ENCODE data around the gene LIN37.

Gene LIN37

DNA sequence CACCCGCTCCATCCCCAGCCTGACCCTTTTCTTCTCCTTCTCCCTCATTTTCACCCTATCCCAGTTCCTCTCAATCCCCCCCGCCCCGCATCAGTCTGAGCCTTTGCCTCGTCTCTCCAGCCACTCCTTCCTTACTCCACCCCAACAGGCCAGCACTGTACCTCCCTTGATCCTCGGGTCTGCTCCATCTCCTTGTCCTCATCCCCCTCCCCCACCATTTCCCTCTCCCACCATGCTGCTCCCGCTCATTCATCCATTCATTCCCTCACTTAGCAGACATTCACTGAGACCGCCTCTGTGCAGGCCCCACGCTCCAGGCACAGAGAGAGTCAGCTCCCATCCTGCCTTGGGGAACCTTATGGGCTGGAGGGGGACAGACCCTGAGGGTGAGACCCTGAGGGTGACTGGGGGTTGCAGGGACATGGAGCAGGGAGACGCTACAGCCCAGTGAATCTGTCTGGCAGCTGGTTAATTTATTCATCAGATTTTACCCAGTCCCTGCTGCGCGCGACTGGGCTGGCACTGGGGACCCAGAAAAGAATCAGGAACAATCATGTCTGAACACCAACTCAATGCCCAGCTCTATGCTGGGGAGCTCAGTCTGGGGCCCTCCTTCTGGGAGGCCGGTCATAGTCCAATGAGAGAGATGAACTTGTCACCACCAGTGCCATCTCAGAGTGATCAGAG is 27.9 kb downstream of the LIN37 start:
- no peak for DNase-seq

GRCh38 chr19:35777086-35777841 is 28.9 kb downstream of the LIN37 start:
- DNase-seq, result no peak

DNA sequence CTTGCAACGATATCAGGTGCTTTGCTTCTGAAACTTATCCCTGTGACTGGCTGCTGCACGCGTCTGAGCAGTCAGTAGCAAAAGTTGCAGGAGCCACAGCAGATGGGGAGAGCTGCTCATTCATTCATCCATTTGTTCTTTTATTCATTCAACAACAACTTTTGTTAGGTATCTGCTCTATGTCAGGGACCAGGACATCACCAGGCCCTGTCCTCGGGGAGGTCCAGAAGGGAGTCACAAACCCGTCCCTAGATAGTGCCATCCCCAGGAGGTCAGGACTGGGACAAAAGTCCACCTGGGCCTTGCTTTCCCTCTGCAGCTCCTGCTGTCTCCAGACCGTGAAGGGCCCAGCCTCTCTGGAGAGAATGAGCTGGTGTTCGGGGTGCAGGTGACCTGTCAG is 29.6 kb downstream of the LIN37 start:
- DNase-seq, result no peak

DNA sequence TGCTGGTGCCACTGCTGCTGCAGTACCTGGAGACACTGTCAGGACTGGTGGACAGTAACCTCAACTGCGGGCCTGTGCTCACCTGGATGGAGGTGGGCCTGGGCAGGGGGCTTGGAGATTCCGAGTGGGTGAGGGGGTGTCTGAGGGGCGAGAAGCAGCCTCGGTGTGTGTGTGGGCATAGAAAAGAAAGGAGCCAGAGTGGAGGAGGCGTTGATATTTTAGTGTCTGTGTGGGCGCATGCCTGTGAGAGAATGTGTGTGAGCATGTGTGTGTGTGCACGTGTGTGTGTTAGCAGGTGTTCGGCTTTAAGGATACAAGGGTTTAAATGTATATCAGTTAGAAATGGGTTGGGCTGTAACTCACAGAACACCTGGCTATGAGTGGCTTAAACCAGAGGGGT is 30.7 kb downstream of the LIN37 start:
- DNase-seq, result no peak

DNA sequence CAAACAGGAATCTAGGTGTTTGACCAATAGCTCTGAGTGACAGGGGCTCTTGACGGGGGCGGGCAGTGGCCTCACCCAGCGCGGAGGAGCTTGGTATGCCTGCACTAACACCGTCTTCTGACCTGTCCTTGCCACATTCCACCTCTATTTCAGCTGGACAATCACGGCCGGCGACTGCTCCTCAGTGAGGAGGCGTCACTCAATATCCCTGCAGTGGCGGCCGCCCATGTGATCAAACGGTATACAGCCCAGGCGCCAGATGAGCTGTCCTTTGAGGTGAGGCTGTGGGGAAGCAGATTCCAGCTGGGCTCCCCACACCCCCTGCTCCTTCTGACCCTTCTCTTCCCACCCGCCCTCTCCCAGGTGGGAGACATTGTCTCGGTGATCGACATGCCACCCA is 31.7 kb downstream of the LIN37 start:
- DNase-seq, result no peak

- DNase-seq, result no peak
These were observed 32.3 kb downstream of the LIN37 start for GRCh38 chr19:35780717-35781116.

- no peak for DNase-seq
These were observed 33.3 kb downstream of the LIN37 start for GRCh38 chr19:35781650-35782049.

- DNase-seq, result no peak
These were observed 34.2 kb downstream of the LIN37 start for GRCh38 chr19:35782589-35782988.

DNA sequence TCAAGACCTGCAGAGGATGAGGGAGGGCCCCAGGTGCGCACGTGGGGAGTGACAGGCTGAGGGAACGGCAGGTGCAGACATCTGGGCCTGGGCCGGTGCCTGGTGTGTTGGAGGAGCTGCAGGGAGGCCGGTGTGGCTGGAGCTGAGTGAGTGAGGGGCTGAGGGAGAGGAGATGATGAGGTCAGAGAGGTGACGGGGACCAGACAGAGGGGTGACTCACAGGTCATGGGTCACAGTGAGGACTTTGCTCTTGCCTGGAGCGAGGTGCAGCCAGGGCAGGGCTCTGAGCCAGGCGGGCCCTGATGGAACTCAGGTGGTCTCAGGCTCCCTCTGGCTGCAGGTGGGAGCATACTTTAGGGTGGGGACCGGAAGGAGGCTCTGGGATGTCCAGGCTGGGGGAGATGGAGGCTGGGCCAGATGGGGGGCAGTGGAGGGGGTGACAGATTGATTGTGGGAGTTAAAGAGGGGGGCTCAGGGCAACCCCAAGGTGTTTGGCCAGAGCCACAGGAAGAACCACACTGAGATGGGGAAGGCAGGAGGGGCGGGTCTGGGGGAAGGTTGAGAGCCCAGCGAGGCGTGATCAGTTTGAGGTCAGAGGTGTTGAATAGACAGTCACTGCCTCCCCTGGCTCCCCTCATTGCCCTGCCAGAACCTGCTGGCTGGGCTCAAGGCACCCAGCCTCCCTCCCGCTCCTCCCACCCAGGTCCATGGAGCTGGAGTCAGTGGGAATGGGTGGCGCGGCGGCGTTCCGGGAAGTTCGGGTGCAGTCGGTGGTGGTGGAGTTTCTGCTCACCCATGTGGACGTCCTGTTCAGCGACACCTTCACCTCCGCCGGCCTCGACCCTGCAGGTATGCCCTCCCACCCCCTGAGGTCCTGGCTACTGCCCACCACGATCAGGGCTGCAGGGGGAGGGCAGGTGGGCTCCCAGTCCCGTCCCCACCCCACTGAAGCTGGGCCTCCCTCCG is 35.4 kb downstream of the LIN37 start:
- no peak for DNase-seq

- DNase-seq, result no peak
These were observed 36.3 kb downstream of the LIN37 start for GRCh38 chr19:35784503-35785338.

- DNase-seq, result no peak
These were observed 36.9 kb downstream of the LIN37 start for GRCh38 chr19:35785339-35785627.

DNA sequence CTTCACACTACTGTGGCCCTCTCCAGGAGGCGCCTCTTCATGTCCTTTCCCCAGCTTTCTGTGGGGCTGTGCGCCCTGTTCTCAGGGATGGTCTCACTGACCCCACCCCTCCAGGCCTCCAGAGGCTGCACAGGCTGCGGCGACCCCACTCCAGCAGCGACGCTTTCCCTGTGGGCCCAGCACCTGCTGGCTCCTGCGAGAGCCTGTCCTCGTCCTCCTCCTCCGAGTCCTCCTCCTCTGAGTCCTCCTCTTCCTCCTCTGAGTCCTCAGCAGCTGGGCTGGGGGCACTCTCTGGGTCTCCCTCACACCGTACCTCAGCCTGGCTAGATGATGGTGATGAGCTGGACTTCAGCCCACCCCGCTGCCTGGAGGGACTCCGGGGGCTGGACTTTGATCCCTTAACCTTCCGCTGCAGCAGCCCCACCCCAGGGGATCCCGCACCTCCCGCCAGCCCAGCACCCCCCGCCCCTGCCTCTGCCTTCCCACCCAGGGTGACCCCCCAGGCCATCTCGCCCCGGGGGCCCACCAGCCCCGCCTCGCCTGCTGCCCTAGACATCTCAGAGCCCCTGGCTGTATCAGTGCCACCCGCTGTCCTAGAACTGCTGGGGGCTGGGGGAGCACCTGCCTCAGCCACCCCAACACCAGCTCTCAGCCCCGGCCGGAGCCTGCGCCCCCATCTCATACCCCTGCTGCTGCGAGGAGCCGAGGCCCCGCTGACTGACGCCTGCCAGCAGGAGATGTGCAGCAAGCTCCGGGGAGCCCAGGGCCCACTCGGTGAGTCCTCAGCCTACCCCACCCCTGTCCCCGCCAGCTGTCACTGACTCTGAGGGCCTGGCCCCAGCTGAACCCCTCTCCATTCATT is 38.2 kb downstream of the LIN37 start:
- DNase-seq, result no peak

DNA sequence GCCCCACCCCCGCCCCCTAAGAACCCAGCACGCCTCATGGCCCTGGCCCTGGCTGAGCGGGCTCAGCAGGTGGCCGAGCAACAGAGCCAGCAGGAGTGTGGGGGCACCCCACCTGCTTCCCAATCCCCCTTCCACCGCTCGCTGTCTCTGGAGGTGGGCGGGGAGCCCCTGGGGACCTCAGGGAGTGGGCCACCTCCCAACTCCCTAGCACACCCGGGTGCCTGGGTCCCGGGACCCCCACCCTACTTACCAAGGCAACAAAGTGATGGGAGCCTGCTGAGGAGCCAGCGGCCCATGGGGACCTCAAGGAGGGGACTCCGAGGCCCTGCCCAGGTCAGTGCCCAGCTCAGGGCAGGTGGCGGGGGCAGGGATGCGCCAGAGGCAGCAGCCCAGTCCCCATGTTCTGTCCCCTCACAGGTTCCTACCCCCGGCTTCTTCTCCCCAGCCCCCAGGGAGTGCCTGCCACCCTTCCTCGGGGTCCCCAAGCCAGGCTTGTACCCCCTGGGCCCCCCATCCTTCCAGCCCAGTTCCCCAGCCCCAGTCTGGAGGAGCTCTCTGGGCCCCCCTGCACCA is 38.9 kb downstream of the LIN37 start:
- DNase-seq, result no peak

GRCh38 chr19:35788205-35788960 is 40.0 kb downstream of the LIN37 start:
- no peak for DNase-seq

DNA sequence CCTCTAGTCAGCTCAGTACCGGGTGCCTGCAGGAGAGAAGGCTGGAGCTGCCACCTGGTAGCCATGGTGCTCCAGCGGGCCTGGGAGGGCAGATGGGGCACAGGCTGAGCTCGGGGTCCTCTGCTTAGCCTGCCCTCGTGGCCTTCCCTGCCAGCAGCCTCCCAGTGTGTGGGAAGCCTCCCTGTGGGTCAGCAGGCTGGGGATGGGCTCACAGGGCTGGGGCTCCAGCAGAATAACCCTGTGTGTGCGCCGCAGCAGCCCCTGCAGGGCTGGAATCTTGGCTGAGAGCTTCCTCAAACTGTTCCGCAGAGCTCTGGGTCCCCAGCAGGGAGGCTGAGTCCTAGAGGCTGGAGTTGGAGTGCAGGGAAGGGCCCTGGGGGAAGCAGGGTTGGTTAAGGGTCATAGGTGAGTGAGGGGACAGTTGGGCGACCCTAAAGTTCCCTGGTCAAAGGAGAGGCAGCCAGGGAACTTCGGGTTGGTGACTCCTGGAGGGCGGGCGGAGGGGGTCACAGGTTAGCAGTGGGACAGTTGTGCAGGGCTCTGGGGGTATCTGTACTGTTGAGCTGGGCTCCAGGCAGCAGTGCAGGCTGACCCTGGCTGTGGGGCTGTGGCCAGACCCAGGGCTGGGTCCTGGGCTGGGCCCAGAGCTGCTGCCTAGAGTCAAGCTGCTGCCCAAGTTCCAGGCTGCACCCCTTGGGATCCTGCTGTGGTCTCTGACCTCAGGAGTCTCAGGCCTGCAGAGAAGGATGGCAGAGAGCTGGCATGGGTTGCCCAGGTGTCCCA is 41.0 kb downstream of the LIN37 start:
- no peak for DNase-seq

- DNase-seq, result no peak
These were observed 41.9 kb downstream of the LIN37 start for GRCh38 chr19:35789978-35790944.

GRCh38 chr19:35790981-35791813 is 42.8 kb downstream of the LIN37 start:
- no peak for DNase-seq

Measured in activated CD4-positive, alpha-beta T cell treated with anti-CD3 and anti-CD28 coated beads for 1 hour (primary cell).